SK-N-MC (cell line): Measurements from ENCODE around the gene DNMT3B.

Source experiments
- FOXP2 ChIP-seq: optimal IDR thresholded peaks from 2 replicates; pipeline ENCODE3; 2011; ENCODE audit warnings: mild to moderate bottlenecking, moderate library complexity; ENCODE audit not compliant: insufficient read depth; ENCODE audit errors: extremely low read length, control extremely low read depth
- POLR2AphosphoS5 ChIP-seq: IDR thresholded peaks from 2 replicates; pipeline ENCODE4 v1.6.1; 2012; ENCODE audit warnings: mild to moderate bottlenecking, low read depth, low read length, borderline replicate concordance

- TF ChIP-seq POLR2AphosphoS5 (no peak), FOXP2 (no peak)
Observed at GRCh38 chr20:32855387-32855786, 93.2 kb downstream of the DNMT3B start.
